Calu3 (cell line): ENCODE results near the gene CKMT2. TPM values are rescaled to one million over a fixed set of nuclear protein-coding genes. Genes with fewer than 3 reads are reported as not detected.

ENCODE experiments used
- BruUV-seq: library from RNA; stranded (reverse); fragments of 400-500 nt; replicated peaks from 2 replicates; lab custom pipeline; 2021; lab: Mats Ljungman, UMichigan
- CTCF ChIA-PET: fragments of 300-600 bp; sonication (Branson Sonifier 250); formaldehyde crosslinking; loops from one replicate; lab custom pipeline; 2022; ENCODE audit warnings: antibody characterized with exemption; lab: Charles Lee
- DNase-seq: peaks from one replicate; pipeline ENCODE4 v3.0.0; 2022
- H3K27ac Mint-ChIP-seq: one replicate; pipeline ENCODE4 v1.8.0; 2022; ENCODE audit warnings: mixed read lengths; ENCODE audit not compliant: unreplicated experiment
- H3K27me3 Mint-ChIP-seq: one replicate; pipeline ENCODE4 v1.8.0; 2022; ENCODE audit warnings: mixed read lengths; ENCODE audit not compliant: unreplicated experiment
- H3K36me3 Mint-ChIP-seq: one replicate; pipeline ENCODE4 v1.8.0; 2022; ENCODE audit warnings: mild to moderate bottlenecking, moderate library complexity, mixed read lengths; ENCODE audit not compliant: insufficient read depth, unreplicated experiment
- H3K4me1 Mint-ChIP-seq: one replicate; pipeline ENCODE4 v1.8.0; 2022; ENCODE audit warnings: mild to moderate bottlenecking, low read depth, mixed read lengths; ENCODE audit not compliant: unreplicated experiment
- H3K4me3 Mint-ChIP-seq: one replicate; pipeline ENCODE4 v1.8.0; 2022; ENCODE audit warnings: mild to moderate bottlenecking, low read depth, moderate library complexity, mixed read lengths; ENCODE audit not compliant: unreplicated experiment
- H3K9me3 Mint-ChIP-seq: one replicate; pipeline ENCODE4 v1.8.0; 2022; ENCODE audit warnings: low read depth, mixed read lengths; ENCODE audit not compliant: unreplicated experiment
- CTCF ChIP-seq: fragments of 200-600 bp; IDR thresholded peaks from one replicate; pipeline ENCODE4 v1.8.0; 2022; ENCODE audit warnings: antibody characterized with exemption; ENCODE audit not compliant: unreplicated experiment
- intact Hi-C: fragments of 100-400 bp; cut with micrococcal nuclease; formaldehyde crosslinking; loops from one replicate; pipeline ENCODE4 v1.10.0; 2022; ENCODE audit not compliant: unreplicated experiment
- total RNA-seq: library from RNA; stranded (reverse); gene quantifications from 2 replicates; pipeline ENCODE4 v1.2.3, GENCODE V29; 2022

Gene CKMT2
- total RNA-seq, 1 experiment from 2014 or later, result not detected

- no TSS peak for BruUV-seq
- H3K4me1 Mint-ChIP-seq, result peaks cover 56% of the 10 kb centered on the region
- intact Hi-C loops, result loop anchor here (1.0 to 10.0 kb wide), 5 partner anchors 33 to 865 kb away; partner anchors contain the start of gene ACOT12
- DNase-seq, result peak; percentile 92
- H3K4me3 Mint-ChIP-seq, result peak within 1 kb of the TSS; percentile 87
- CTCF ChIA-PET, result interaction anchor here (0.6 to 1.7 kb wide), 9 partner anchors 10 to 864 kb away, joined by 3 to 9 read pairs (median 3); partner anchors contain the start of gene ACOT12
- no peaks in the 10 kb centered on the region for H3K27me3 Mint-ChIP-seq
- H3K27ac Mint-ChIP-seq, result peak within 1 kb of the TSS; percentile 90
- no peak for TF ChIP-seq CTCF
- no peaks in the 10 kb centered on the region for H3K9me3 Mint-ChIP-seq
- H3K36me3 Mint-ChIP-seq, result peaks cover 48% of the 10 kb centered on the region
Observed at GRCh38 chr5:81301271-81302015, 68.3 kb downstream of the CKMT2 start, which contains the start of gene ZCCHC9. Gene ZCCHC9, plus strand, starts transcription at chr5:81301587. Its CDS starts 3,171 bp downstream, at chr5:81304758.

- CTCF ChIA-PET, result interaction anchor here (0.9 to 1.7 kb wide), 4 partner anchors 30 to 863 kb away, joined by 3 to 9 read pairs (median 4); no protein-coding TSS in a partner anchor
- Mint-ChIP-seq H3K36me3 (peaks cover 48% of the 10 kb centered on the region), H3K27ac (peak overlapping the region; percentile 90), H3K9me3 (no peaks in the 10 kb centered on the region), H3K4me1 (peaks cover 49% of the 10 kb centered on the region), H3K27me3 (no peaks in the 10 kb centered on the region), H3K4me3 (peak overlapping the region; percentile 87)
- no peak for TF ChIP-seq CTCF
- BruUV-seq, result no TSS peak
- intact Hi-C loops, result loop anchor here (5.0 to 10.0 kb wide), 3 partner anchors 92 to 618 kb away; partner anchors contain the start of gene ACOT12
- no peak for DNase-seq
Observed at GRCh38 chr5:81302596-81302995, 69.5 kb downstream of the CKMT2 start.

GRCh38 chr5:81303563-81303962, 70.4 kb downstream of the CKMT2 start:
- intact Hi-C loops, result loop anchor here (5.0 to 10.0 kb wide), 3 partner anchors 91 to 619 kb away; partner anchors contain the start of gene ACOT12
- CTCF ChIA-PET, result interaction anchor here (0.6 to 0.7 kb wide), 2 partner anchors 10 to 502 kb away, joined by 3 read pairs; no protein-coding TSS in a partner anchor
- Mint-ChIP-seq H3K27ac (peak overlapping the region; percentile 24), H3K27me3 (no peaks in the 10 kb centered on the region), H3K4me3 (no peak overlapping the region), H3K9me3 (no peaks in the 10 kb centered on the region), H3K36me3 (peaks cover 48% of the 10 kb centered on the region), H3K4me1 (peaks cover 43% of the 10 kb centered on the region)
- TF ChIP-seq CTCF, result no peak
- DNase-seq, result no peak
- no TSS peak for BruUV-seq

- intact Hi-C loops, result loop anchor here (10.0 kb wide), 2 partner anchors 89 to 621 kb away; partner anchors contain the start of gene ACOT12
- Mint-ChIP-seq H3K36me3 (peaks cover 39% of the 10 kb centered on the region), H3K27me3 (no peaks in the 10 kb centered on the region), H3K4me1 (peaks cover 22% of the 10 kb centered on the region), H3K9me3 (no peaks in the 10 kb centered on the region), H3K27ac (no peak overlapping the region), H3K4me3 (no peak overlapping the region)
- DNase-seq, result no peak
- CTCF ChIA-PET, result no interaction called here
- no TSS peak for BruUV-seq
- no peak for TF ChIP-seq CTCF
Observed at GRCh38 chr5:81305785-81306184, 72.7 kb downstream of the CKMT2 start.
